GM19351 (cell line): ENCODE results near the gene KCNH5.

Experiments used
- ATAC-seq: cut with Tn5 transposase; IDR thresholded peaks from one replicate; pipeline ENCODE4 v1.9.1; 2021; ENCODE audit warnings: mild to moderate bottlenecking, moderate library complexity; ENCODE audit not compliant: unreplicated experiment

Gene KCNH5

GRCh38 chr14:62689733-62690132, 355.5 kb downstream of the KCNH5 start:
- ATAC-seq, result no peak

GRCh38 chr14:62687818-62688217, 357.4 kb downstream of the KCNH5 start:
- no peak for ATAC-seq

DNA sequence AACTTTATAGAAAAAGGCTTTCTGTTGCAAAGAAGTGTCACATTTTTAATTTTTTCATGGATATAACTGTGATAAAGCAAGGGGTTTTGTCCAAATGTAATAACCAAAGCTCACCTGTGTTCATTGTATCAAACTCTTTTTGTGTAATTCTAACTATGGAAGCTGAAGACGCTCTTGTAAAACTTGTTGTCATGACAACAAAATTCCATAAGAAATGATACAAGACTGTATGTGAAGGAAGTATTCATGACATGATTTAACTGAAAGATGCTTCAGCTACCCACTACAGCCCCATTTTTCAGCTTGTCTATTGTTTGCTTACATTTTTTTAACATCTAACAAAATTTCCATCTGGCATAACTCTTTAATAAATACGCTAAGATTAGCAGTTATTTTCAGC, 360.9 kb downstream of the KCNH5 start:
- ATAC-seq, result no peak

GRCh38 chr14:62682208-62682607, 363.1 kb downstream of the KCNH5 start:
- no peak for ATAC-seq

- no peak for ATAC-seq
These were observed 370.6 kb downstream of the KCNH5 start for GRCh38 chr14:62674563-62675237.

- ATAC-seq, result no peak
These were observed 372.1 kb downstream of the KCNH5 start for GRCh38 chr14:62673014-62673755.

DNA sequence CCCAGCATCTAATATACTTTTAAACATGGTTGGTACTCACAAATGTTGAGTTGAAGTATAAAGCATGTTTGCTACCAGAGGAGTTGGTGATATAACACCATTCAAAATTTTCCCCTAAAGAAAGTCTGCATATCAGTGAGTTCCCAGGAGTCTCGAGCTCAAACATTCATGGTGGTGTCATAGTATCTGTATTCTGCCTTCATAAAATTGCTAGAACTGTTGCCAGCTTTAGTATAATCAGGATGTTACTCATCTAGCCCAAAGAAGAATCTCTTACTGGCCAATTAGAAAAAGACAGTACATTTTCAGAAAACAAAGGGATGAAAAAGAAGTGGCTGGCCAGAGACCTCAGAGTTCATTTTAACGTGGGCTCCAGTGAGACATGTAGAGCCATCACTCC, 374.7 kb downstream of the KCNH5 start:
- ATAC-seq, result no peak

DNA sequence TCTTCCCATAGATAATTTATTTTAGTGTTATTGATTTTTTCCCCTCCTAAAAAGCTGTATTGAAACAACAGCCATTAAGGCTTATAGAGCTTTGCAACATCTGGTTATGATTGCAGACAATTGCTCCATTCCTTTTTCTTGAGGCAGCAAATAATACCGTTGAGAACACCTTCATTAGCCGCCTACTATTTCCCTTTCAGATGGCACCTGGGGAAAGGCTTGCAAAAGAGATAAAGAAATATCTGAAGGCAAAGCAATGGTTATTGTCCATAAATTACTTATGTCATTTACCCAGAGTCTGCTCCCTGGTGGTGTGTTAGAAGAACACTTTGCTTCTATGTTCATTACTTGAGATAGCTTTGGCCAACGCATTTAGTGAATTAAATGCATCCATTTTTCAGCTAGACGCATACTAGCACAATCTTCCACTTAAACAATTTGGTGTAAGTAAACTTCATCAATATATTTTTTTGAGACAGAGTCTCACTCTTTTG, 377.8 kb downstream of the KCNH5 start:
- no peak for ATAC-seq

DNA sequence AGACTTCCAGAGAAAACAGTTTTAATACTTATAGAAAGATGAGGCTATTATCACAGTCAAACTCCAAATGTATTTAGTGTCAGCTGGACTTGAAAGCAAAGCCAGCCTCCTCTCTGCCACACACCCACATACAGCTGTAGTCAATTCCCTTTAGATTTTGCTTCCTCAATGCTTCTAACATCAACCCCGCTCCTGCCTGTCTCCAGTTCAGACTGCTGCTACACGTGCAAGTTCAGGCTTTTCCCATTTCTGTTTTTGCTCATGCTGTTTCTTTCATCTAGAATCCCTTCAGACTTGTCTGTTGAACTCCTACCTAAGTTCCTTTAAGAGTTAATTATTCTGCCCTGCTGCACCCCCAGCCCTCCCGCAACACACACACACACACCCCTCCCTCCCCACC, 380.0 kb downstream of the KCNH5 start:
- no peak for ATAC-seq

DNA sequence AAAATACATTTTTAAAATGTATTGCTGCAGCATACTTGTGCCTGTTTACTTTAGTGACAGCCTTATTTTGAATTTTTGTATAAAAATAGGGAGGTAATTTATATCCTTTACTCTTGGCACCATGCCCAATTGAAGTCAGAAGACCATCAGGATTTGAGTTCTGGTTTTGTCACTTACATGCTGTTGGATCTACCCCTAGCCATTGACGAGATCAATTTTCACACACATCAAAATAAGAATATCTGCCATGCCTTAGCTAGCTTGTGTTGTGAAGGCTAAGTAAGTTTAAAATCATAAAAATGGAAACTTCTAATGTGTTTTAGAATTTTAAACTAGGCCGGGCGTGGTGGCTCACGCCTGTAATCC, 381.8 kb downstream of the KCNH5 start:
- no peak for ATAC-seq

DNA sequence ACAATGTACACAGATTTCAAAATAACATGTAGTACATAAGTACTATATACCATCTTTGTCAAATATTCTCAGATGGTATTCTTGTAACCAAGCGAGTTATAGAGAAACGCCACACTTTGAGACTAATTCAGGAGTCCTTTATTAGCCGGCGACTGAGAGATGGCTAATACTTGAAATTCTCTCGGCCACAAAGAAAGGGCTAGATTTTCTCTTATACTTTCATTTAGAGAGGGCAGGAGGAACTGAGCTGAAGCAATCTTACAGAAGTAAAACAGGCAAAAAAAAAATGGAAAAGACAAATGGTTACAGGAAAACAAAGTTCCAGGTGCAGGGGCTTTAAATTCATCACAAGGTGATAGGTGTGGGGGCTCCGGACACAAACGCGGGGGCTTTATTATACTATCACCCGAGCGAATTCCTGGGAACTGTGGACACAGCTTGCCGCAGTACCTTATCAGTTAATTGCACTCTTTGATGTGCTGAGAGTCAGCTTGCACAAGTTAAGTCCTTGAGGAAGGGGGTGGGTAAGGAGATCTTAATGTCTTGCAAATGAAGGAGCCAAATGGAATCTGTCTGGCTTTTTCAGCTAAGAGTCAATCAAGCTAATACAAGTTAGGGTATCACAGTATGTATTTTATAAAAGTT, 382.3 kb downstream of the KCNH5 start:
- no peak for ATAC-seq

DNA sequence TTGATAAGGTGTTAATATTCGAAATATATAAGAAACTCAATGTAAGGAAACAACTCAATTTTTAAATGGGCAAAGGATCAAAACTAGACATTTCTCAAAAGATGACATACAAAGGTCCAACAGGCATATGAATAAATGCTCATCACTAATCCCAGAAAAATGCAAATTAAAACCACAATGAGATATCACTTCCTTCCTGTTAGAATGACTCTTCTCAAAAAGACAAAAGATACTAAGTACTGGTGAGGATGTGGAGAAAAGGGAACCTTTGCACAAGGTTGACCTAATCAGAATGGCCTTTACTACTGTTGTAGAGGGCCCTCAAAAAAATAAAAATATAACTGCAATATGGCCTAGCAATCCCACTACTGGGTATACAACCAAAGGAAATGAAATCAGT, 383.4 kb downstream of the KCNH5 start:
- ATAC-seq, result no peak

- ATAC-seq, result no peak
These were observed 386.6 kb downstream of the KCNH5 start for GRCh38 chr14:62658631-62659030.

- no peak for ATAC-seq
These were observed 387.9 kb downstream of the KCNH5 start for GRCh38 chr14:62657376-62657775.

DNA sequence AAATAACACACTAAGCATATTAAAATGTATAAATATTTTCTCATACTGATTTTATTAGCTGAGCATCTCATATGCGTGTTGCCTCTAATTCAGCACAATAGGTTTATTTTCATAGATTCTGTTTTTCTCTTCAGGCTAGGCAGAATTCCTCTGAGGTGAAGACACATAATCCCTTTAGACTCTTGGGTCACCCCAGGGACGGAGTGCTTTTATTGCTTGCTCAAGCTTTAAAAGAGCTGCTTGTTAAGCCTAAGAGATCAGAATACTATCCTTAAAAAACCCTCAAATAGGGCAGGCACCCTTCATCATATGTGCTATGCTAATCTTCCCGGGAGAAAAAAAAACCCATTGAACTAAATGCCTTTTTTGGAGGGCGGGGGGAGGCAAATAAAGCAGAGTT, 390.1 kb downstream of the KCNH5 start:
- ATAC-seq, result no peak

DNA sequence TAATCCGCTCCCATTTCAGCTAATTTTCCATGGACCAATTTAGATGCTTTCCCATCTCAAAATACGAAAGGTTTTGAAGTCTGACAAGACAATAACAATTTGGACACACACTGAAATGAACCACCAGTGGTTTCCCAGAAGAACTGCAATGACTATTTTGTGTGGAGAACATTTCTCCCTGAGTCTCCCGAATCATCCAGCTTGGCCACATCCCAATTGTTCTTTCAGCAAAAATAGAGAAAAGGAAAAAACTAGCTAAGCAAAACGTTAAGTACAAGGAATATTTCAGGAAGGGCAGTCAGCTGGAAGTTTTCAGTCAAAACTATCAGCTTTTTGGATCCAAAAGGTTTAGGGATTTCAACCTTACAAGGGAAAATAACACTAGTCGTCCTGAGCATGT, 390.6 kb downstream of the KCNH5 start:
- ATAC-seq, result no peak
